Testis (tissue), 3 donors: Measurements from ENCODE around the gene KLF9. TPM values are rescaled to one million over a fixed set of nuclear protein-coding genes. Genes with fewer than 3 reads are reported as not detected.

Source experiments
- DNase-seq: peaks from one replicate; pipeline ENCODE4 v3.0.0-alpha.2; 2019
- H3K27ac ChIP-seq, 2 donors: fragments of 200-600 bp; sonication (generic); one replicate each; pipeline ENCODE4 v1.5.1; 2019
- H3K27me3 ChIP-seq: fragments of 200-600 bp; sonication (generic); one replicate; pipeline ENCODE4 v1.5.1; 2019
- H3K36me3 ChIP-seq: fragments of 200-600 bp; sonication (generic); one replicate; pipeline ENCODE4 v1.5.1; 2017; ENCODE audit warnings: low read depth; ENCODE audit errors: missing control alignments
- H3K4me1 ChIP-seq: fragments of 200-600 bp; sonication (generic); one replicate; pipeline ENCODE4 v1.5.1; 2019
- H3K4me3 ChIP-seq, 2 donors: fragments of 200-600 bp; sonication (generic); one replicate each; pipeline ENCODE4 v1.5.1; 2017 to 2019
- H3K9me3 ChIP-seq: fragments of 200-600 bp; sonication (generic); one replicate; pipeline ENCODE4 v1.5.1; 2017
- CTCF ChIP-seq, 3 experiments: fragments of 450-650 bp in 2 of 3; fragments of 200-600 bp in 1 of 3; sonication (generic) in 1 of 3; IDR thresholded peaks; one replicate each; pipeline ENCODE4 v1.5.1; 2016 to 2019; ENCODE audit warnings: antibody characterized with exemption in 3 of 3, mild to moderate bottlenecking in 2 of 3, moderate library complexity in 1 of 3
- POLR2A ChIP-seq: fragments of 450-650 bp; IDR thresholded peaks from one replicate; pipeline ENCODE4 v1.6.1; 2017; ENCODE audit warnings: antibody characterized with exemption, mild to moderate bottlenecking, moderate library complexity
- WGBS, 2 donors: methylation state at CpG; one replicate each; pipeline ENCODE4 v1.1.5; 2018; 5-methylcytosine and 5-hydroxymethylcytosine counted together
- intact Hi-C: fragments of 100-400 bp; cut with DNase I; formaldehyde crosslinking; loops from one replicate; pipeline ENCODE4 v1.15.1; 2023; ENCODE audit warnings: low total_unique reads
- polyA plus RNA-seq: library from polyadenylated mRNA; stranded (reverse); fragments of 350-450 nt; fragmentation: Illumina TruSeq; extraction: RNeasy Lipid Tissue Mini Kit (QIAGEN cat#74804); gene quantifications from one replicate; pipeline ENCODE4 v1.2.3, GENCODE V29; 2014; ENCODE audit warnings: low read depth, low replicate concordance; ENCODE audit not compliant: insufficient read depth
- total RNA-seq, 2 donors: library from RNA; depleted of rRNA; stranded (reverse); fragments of >200 nt; gene quantifications; one replicate each; pipeline ENCODE4 v1.2.3, GENCODE V29; 2016

Gene KLF9
- total and polyA plus RNA-seq, 3 donors from 2014 or later: 11.8 to 47.9 (median 39.8) TPM

GRCh38 chr9:70367305-70367930 is 47.0 kb downstream of the KLF9 start:
- DNase-seq: no peak
- no peaks in the 10 kb centered on the region for H3K4me1 ChIP-seq
- H3K36me3 ChIP-seq: no peaks in the 10 kb centered on the region
- H3K9me3 ChIP-seq: no peaks in the 10 kb centered on the region
- TF ChIP-seq POLR2A (no peak), CTCF (IDR thresholded peaks at IDR 0.05) (no peak)
- 77 to 88% methylated on average over 6 of the region's 6 CpGs for WGBS, 2 donors
- no peaks in the 10 kb centered on the region for H3K27me3 ChIP-seq
- no peak overlapping the region for H3K4me3 ChIP-seq
- no peak overlapping the region for H3K27ac ChIP-seq
- intact Hi-C loops: no loop called here

- intact Hi-C loops: no loop called here
- 74 to 80% methylated on average over 7 of the region's 7 CpGs for WGBS, 2 donors
Observed at GRCh38 chr9:70363760-70364159, 50.7 kb downstream of the KLF9 start.

GRCh38 chr9:70362952-70363351 is 51.5 kb downstream of the KLF9 start:
- Histone ChIP-seq H3K36me3 (no peaks in the 10 kb centered on the region), H3K27me3 (no peaks in the 10 kb centered on the region), H3K9me3 (no peaks in the 10 kb centered on the region), H3K4me1 (no peaks in the 10 kb centered on the region), H3K4me3 (no peak overlapping the region), H3K27ac (no peak overlapping the region)
- no peak for DNase-seq
- 62 to 73% methylated on average over 7 of the region's 7 CpGs for WGBS, 2 donors
- intact Hi-C loops: no loop called here
- no peak for TF ChIP-seq CTCF (IDR thresholded peaks at IDR 0.05)
- no peak for TF ChIP-seq POLR2A

More at GRCh38 chr9:70363760-70364159, 50.7 kb downstream of the KLF9 start:
- H3K4me1 ChIP-seq: no peaks in the 10 kb centered on the region
- no peaks in the 10 kb centered on the region for H3K36me3 ChIP-seq
- no peaks in the 10 kb centered on the region for H3K9me3 ChIP-seq
- TF ChIP-seq POLR2A (no peak), CTCF (IDR thresholded peaks at IDR 0.05) (no peak)
- H3K27me3 ChIP-seq: no peaks in the 10 kb centered on the region
- peak overlapping the region in 1 of 2 donors; percentile 27 for H3K4me3 ChIP-seq
- no peak overlapping the region for H3K27ac ChIP-seq
- DNase-seq: peak; percentile 51

- Histone ChIP-seq H3K4me1 (no peaks in the 10 kb centered on the region), H3K27me3 (no peaks in the 10 kb centered on the region), H3K9me3 (no peaks in the 10 kb centered on the region), H3K36me3 (no peaks in the 10 kb centered on the region), H3K4me3 (no peak overlapping the region), H3K27ac (no peak overlapping the region)
- TF ChIP-seq POLR2A: no peak
- TF ChIP-seq CTCF (IDR thresholded peaks at IDR 0.05): no peak
- no peak for DNase-seq
- intact Hi-C loops: no loop called here
- 65 to 72% methylated on average over 3 of the region's 3 CpGs for WGBS, 2 donors
Observed at GRCh38 chr9:70355801-70356200, 58.7 kb downstream of the KLF9 start.

- no peaks in the 10 kb centered on the region for H3K27me3 ChIP-seq
- H3K27ac ChIP-seq: no peak overlapping the region
- no peak for DNase-seq
- H3K4me3 ChIP-seq: no peak overlapping the region
- no peak for TF ChIP-seq POLR2A
- TF ChIP-seq CTCF (IDR thresholded peaks at IDR 0.05): peak; percentile 33 to 41 (median 40)
- no peaks in the 10 kb centered on the region for H3K36me3 ChIP-seq
- intact Hi-C loops: loop anchor here (5.0 kb wide), 1 partner anchor 249 kb away; no protein-coding TSS in a partner anchor
- no peaks in the 10 kb centered on the region for H3K9me3 ChIP-seq
- H3K4me1 ChIP-seq: no peaks in the 10 kb centered on the region
Observed at GRCh38 chr9:70352802-70353201, 61.7 kb downstream of the KLF9 start.
